ENCODE data around the gene PRICKLE1.

PRICKLE1 gene

GRCh38 chr12:42589465-42590329, at the start of gene PRICKLE1:
Gene PRICKLE1, minus strand, starts transcription at chr12:42589746. Its CDS starts 117,230 bp downstream, at chr12:42472516.
- peak within 1 kb of the TSS; percentile 32 for H3K9ac ChIP-seq (ENCODE audit: low read length)
- peak within 1 kb of the TSS; percentile 12 for H3K27ac ChIP-seq (ENCODE audit: low read depth, low read length)
- H3K36me3 ChIP-seq (ENCODE audit: insufficient read depth, low read length) = no peaks in the 10 kb centered on the region
- peaks cover 24% of the 10 kb centered on the region for H3K4me1 ChIP-seq (ENCODE audit: insufficient read depth, low read length)
- no peaks in the 10 kb centered on the region for H3K27me3 ChIP-seq (ENCODE audit: control insufficient read depth in 1 of 2, insufficient read depth in 2 of 2, low read length in 2 of 2)
- H3K4me3 ChIP-seq (ENCODE audit: low read depth in 1 of 2, low read length in 2 of 2) = peak within 1 kb of the TSS; percentile 64 to 94
- H3K9me3 ChIP-seq (ENCODE audit: low read length) = no peaks in the 10 kb centered on the region

DNA sequence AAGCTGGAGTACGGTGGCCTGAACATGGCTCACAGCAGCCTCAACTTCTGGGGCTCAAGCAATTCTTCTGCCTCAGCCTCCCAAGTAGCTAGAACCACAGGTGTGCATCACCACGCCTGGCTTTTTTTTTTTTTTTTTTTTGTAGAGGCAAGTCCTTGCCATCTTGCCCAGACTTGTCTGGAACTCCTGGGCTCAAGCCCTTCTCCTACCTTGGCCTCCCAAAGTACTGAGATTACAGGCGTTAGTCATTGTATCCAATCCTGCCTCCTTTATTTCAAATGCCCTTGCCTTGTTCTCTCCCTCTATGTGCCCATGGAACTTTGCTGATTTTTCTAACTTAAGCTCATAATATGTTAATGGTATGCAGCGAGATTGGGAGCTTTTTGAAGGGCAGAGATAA, 49.2 kb upstream of the PRICKLE1 start:
- no peaks in the 10 kb centered on the region for H3K36me3 ChIP-seq (ENCODE audit: insufficient read depth, low read length)
- H3K4me3 ChIP-seq (ENCODE audit: low read depth in 1 of 2, low read length in 2 of 2) = no peak overlapping the region
- no peaks in the 10 kb centered on the region for H3K9me3 ChIP-seq (ENCODE audit: low read length)
- no peak overlapping the region for H3K9ac ChIP-seq (ENCODE audit: low read length)
- no peaks in the 10 kb centered on the region for H3K27me3 ChIP-seq (ENCODE audit: control insufficient read depth in 1 of 2, insufficient read depth in 2 of 2, low read length in 2 of 2)
- H3K27ac ChIP-seq (ENCODE audit: low read depth, low read length) = no peak overlapping the region
- no peaks in the 10 kb centered on the region for H3K4me1 ChIP-seq (ENCODE audit: insufficient read depth, low read length)

DNA sequence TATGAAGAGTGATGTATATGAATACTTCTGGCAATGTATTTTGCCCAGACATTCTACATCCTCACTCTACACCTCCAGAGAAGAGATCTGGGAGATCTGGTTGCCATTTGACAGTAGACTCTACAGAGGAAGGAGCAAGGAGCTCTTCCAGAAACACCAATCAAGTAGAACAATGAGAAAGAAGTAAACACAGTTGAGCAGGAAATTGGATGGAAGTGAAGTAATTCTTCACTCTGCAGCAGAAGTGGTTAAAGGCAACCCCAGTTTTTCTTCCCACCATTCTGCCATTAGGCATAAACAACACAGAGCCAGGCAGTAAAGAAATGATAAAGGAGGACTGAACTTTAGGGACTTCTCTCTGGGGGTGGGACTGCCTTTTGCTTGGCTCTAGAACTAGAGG, 48.5 kb upstream of the PRICKLE1 start:
- Histone ChIP-seq H3K9me3 (ENCODE audit: low read length) (no peaks in the 10 kb centered on the region), H3K27me3 (ENCODE audit: control insufficient read depth in 1 of 2, insufficient read depth in 2 of 2, low read length in 2 of 2) (no peaks in the 10 kb centered on the region), H3K27ac (ENCODE audit: low read depth, low read length) (no peak overlapping the region), H3K36me3 (ENCODE audit: insufficient read depth, low read length) (no peaks in the 10 kb centered on the region), H3K4me1 (ENCODE audit: insufficient read depth, low read length) (no peaks in the 10 kb centered on the region), H3K9ac (ENCODE audit: low read length) (no peak overlapping the region), H3K4me3 (ENCODE audit: low read depth in 1 of 2, low read length in 2 of 2) (no peak overlapping the region)

DNA sequence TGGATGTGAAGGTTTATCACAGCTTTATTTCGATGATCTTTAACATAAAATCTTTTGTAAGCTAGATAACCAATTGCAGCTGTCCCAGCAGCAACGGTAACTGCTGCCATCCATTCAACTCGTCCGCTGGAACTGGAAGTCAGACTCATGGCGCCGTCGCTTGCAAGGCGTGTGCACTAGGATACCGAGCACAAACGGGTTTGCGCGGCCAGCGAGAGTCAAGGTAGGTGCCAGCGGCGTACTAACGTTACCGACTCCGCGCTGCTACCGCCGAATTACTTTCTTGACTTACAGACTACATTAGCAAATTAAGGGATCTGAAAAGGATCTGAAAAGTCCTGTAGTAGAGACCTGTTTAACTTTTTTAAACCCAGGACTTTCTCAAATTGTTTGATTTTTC, 47.4 kb upstream of the PRICKLE1 start:
- H3K4me3 ChIP-seq (ENCODE audit: low read depth in 1 of 2, low read length in 2 of 2) = no peak overlapping the region
- no peaks in the 10 kb centered on the region for H3K4me1 ChIP-seq (ENCODE audit: insufficient read depth, low read length)
- H3K36me3 ChIP-seq (ENCODE audit: insufficient read depth, low read length) = no peaks in the 10 kb centered on the region
- H3K27ac ChIP-seq (ENCODE audit: low read depth, low read length) = no peak overlapping the region
- H3K27me3 ChIP-seq (ENCODE audit: control insufficient read depth in 1 of 2, insufficient read depth in 2 of 2, low read length in 2 of 2) = no peaks in the 10 kb centered on the region
- no peak overlapping the region for H3K9ac ChIP-seq (ENCODE audit: low read length)
- no peaks in the 10 kb centered on the region for H3K9me3 ChIP-seq (ENCODE audit: low read length)

DNA sequence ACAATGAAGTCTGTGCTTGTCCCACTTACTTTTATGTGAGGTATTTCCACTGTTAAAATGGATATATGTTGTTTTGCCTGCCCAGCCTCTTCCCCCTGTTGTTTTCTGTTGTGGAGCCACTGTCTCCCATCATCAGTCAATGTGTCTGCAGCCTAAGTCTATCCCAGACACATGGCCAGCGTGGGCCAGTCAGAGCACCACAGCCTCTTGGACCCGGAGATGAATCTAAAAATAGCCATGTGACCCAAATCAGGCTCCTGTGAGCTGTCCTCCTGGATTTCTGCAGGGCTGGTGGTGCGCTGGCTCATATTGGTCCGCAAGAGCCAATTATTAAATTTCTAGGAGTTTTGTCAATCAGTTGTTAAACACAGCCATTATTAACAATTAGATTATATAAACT, 44.0 kb upstream of the PRICKLE1 start:
- no peak overlapping the region for H3K27ac ChIP-seq (ENCODE audit: low read depth, low read length)
- H3K4me3 ChIP-seq (ENCODE audit: low read depth in 1 of 2, low read length in 2 of 2) = no peak overlapping the region
- no peaks in the 10 kb centered on the region for H3K36me3 ChIP-seq (ENCODE audit: insufficient read depth, low read length)
- H3K27me3 ChIP-seq (ENCODE audit: control insufficient read depth in 1 of 2, insufficient read depth in 2 of 2, low read length in 2 of 2) = no peaks in the 10 kb centered on the region
- H3K9me3 ChIP-seq (ENCODE audit: low read length) = no peaks in the 10 kb centered on the region
- H3K9ac ChIP-seq (ENCODE audit: low read length) = no peak overlapping the region
- no peaks in the 10 kb centered on the region for H3K4me1 ChIP-seq (ENCODE audit: insufficient read depth, low read length)

- no peaks in the 10 kb centered on the region for H3K4me1 ChIP-seq (ENCODE audit: insufficient read depth, low read length)
- H3K27ac ChIP-seq (ENCODE audit: low read depth, low read length) = no peak overlapping the region
- no peak overlapping the region for H3K9ac ChIP-seq (ENCODE audit: low read length)
- H3K4me3 ChIP-seq (ENCODE audit: low read depth in 1 of 2, low read length in 2 of 2) = no peak overlapping the region
- H3K9me3 ChIP-seq (ENCODE audit: low read length) = no peaks in the 10 kb centered on the region
- no peaks in the 10 kb centered on the region for H3K27me3 ChIP-seq (ENCODE audit: control insufficient read depth in 1 of 2, insufficient read depth in 2 of 2, low read length in 2 of 2)
- H3K36me3 ChIP-seq (ENCODE audit: insufficient read depth, low read length) = no peaks in the 10 kb centered on the region
These were observed 42.0 kb upstream of the PRICKLE1 start for GRCh38 chr12:42631513-42631912.

- no peaks in the 10 kb centered on the region for H3K9me3 ChIP-seq (ENCODE audit: low read length)
- no peak overlapping the region for H3K4me3 ChIP-seq (ENCODE audit: low read depth in 1 of 2, low read length in 2 of 2)
These were observed 40.8 kb upstream of the PRICKLE1 start for GRCh38 chr12:42630314-42630713.

DNA sequence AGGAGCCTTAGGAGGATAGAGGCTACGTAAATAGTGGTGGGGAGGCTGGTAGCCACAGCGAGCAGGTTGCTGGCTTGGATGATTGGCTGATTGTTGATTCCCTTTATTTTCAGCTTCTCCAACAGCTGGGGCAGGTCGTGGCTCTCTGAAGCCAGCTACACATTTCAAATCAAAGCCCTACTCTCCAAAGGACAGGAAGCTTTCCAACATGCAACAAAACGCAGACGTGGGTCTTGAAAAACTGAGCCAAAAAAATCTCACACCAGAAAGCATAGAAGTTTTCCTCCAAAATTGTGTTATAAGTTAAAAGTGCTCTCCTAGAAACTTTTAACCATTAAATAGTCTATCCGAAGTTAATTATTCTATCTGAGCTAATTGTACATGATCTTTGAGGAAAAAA, 37.6 kb upstream of the PRICKLE1 start:
- Histone ChIP-seq H3K4me1 (ENCODE audit: insufficient read depth, low read length) (no peaks in the 10 kb centered on the region), H3K4me3 (ENCODE audit: low read depth in 1 of 2, low read length in 2 of 2) (no peak overlapping the region), H3K9me3 (ENCODE audit: low read length) (no peaks in the 10 kb centered on the region), H3K27me3 (ENCODE audit: control insufficient read depth in 1 of 2, insufficient read depth in 2 of 2, low read length in 2 of 2) (no peaks in the 10 kb centered on the region), H3K27ac (ENCODE audit: low read depth, low read length) (no peak overlapping the region), H3K9ac (ENCODE audit: low read length) (no peak overlapping the region), H3K36me3 (ENCODE audit: insufficient read depth, low read length) (no peaks in the 10 kb centered on the region)

More at GRCh38 chr12:42630314-42630713, 40.8 kb upstream of the PRICKLE1 start:
- H3K36me3 ChIP-seq (ENCODE audit: insufficient read depth, low read length) = no peaks in the 10 kb centered on the region
- H3K9ac ChIP-seq (ENCODE audit: low read length) = no peak overlapping the region
- no peak overlapping the region for H3K27ac ChIP-seq (ENCODE audit: low read depth, low read length)
- H3K4me1 ChIP-seq (ENCODE audit: insufficient read depth, low read length) = no peaks in the 10 kb centered on the region
- H3K27me3 ChIP-seq (ENCODE audit: control insufficient read depth in 1 of 2, insufficient read depth in 2 of 2, low read length in 2 of 2) = no peaks in the 10 kb centered on the region

DNA sequence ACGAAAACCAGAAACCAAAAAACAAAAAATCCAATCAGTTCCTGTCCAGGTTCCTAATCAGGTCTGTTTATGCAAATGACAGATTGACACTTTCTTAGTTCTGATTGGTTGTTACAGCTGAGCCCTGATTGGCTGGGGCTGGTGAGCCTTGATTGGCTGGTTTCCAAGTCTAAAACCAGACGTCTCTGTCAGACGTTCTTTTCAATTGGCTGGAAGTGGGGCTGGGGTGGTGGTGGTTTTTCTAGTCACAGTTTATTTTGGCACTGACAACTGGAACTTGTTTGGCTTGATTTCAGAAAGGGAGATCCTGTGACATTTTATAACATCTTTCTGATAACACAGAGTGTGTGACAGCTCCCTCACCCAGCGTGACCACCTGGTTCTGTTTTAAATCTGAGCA, 36.1 kb upstream of the PRICKLE1 start:
- no peaks in the 10 kb centered on the region for H3K36me3 ChIP-seq (ENCODE audit: insufficient read depth, low read length)
- H3K9me3 ChIP-seq (ENCODE audit: low read length) = no peaks in the 10 kb centered on the region
- no peak overlapping the region for H3K9ac ChIP-seq (ENCODE audit: low read length)
- H3K27me3 ChIP-seq (ENCODE audit: control insufficient read depth in 1 of 2, insufficient read depth in 2 of 2, low read length in 2 of 2) = no peaks in the 10 kb centered on the region
- no peak overlapping the region for H3K4me3 ChIP-seq (ENCODE audit: low read depth in 1 of 2, low read length in 2 of 2)
- no peaks in the 10 kb centered on the region for H3K4me1 ChIP-seq (ENCODE audit: insufficient read depth, low read length)
- H3K27ac ChIP-seq (ENCODE audit: low read depth, low read length) = no peak overlapping the region

DNA sequence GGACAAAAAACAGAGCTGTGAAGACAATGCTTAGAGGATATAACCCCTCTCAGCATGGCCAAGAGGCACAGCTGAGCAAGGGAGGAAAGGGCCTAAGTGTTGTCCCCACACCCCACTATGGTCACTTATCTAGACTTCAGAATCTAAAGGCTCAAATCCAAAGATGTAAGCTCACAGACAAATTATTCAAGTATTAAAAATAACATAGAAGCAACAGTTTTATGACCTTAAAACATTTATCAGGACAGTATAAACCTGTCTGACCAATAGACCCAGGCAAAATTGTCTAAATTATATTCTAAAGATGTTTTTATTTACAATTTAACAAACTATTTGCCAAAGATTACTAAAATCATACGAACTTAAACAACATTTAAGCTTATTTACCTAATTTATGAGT, 28.1 kb upstream of the PRICKLE1 start:
- no peak overlapping the region for H3K4me3 ChIP-seq (ENCODE audit: low read depth in 1 of 2, low read length in 2 of 2)
- H3K27me3 ChIP-seq (ENCODE audit: control insufficient read depth in 1 of 2, insufficient read depth in 2 of 2, low read length in 2 of 2) = no peaks in the 10 kb centered on the region
- H3K27ac ChIP-seq (ENCODE audit: low read depth, low read length) = no peak overlapping the region
- no peaks in the 10 kb centered on the region for H3K4me1 ChIP-seq (ENCODE audit: insufficient read depth, low read length)
- H3K9ac ChIP-seq (ENCODE audit: low read length) = no peak overlapping the region
- H3K36me3 ChIP-seq (ENCODE audit: insufficient read depth, low read length) = no peaks in the 10 kb centered on the region
- H3K9me3 ChIP-seq (ENCODE audit: low read length) = peaks cover 7% of the 10 kb centered on the region

DNA sequence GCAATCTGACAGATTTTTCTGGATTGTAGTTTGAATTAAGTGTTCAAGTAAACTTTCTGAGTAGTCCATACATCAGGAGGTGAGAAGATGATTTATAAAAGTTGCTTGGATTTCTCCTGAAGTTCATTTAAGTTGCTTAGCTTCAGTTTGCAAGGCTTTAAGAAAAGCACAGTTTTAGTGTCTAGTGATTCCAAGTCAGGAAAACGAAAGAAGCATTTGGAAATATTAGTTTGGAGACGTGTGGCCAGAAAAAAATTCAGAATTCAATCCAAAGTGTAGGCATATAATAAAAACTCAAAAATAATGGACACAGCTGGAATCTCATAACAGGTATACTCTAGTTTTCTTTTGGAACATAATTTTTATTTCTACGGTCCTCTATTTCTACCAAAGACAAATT, 25.5 kb upstream of the PRICKLE1 start:
- Histone ChIP-seq H3K27ac (ENCODE audit: low read depth, low read length) (no peak overlapping the region), H3K9ac (ENCODE audit: low read length) (no peak overlapping the region), H3K4me1 (ENCODE audit: insufficient read depth, low read length) (peaks cover 9% of the 10 kb centered on the region), H3K27me3 (ENCODE audit: control insufficient read depth in 1 of 2, insufficient read depth in 2 of 2, low read length in 2 of 2) (no peaks in the 10 kb centered on the region), H3K36me3 (ENCODE audit: insufficient read depth, low read length) (no peaks in the 10 kb centered on the region), H3K4me3 (ENCODE audit: low read depth in 1 of 2, low read length in 2 of 2) (no peak overlapping the region), H3K9me3 (ENCODE audit: low read length) (peaks cover 7% of the 10 kb centered on the region)

- Histone ChIP-seq H3K36me3 (ENCODE audit: insufficient read depth, low read length) (no peaks in the 10 kb centered on the region), H3K27ac (ENCODE audit: low read depth, low read length) (no peak overlapping the region), H3K9me3 (ENCODE audit: low read length) (no peaks in the 10 kb centered on the region), H3K9ac (ENCODE audit: low read length) (no peak overlapping the region), H3K4me3 (ENCODE audit: low read depth in 1 of 2, low read length in 2 of 2) (no peak overlapping the region), H3K27me3 (ENCODE audit: control insufficient read depth in 1 of 2, insufficient read depth in 2 of 2, low read length in 2 of 2) (no peaks in the 10 kb centered on the region), H3K4me1 (ENCODE audit: insufficient read depth, low read length) (peaks cover 9% of the 10 kb centered on the region)
These were observed 22.7 kb upstream of the PRICKLE1 start for GRCh38 chr12:42612231-42612613.

Data from muscle layer of colon (tissue), 2 donors.